Measurements from ENCODE around the gene KIAA1755. TPM values are rescaled to one million over a fixed set of nuclear protein-coding genes. Genes with fewer than 3 reads are reported as not detected.

The KIAA1755 gene
- polyA plus RNA-seq, 6 donors from 2014 or later = not detected

DNA sequence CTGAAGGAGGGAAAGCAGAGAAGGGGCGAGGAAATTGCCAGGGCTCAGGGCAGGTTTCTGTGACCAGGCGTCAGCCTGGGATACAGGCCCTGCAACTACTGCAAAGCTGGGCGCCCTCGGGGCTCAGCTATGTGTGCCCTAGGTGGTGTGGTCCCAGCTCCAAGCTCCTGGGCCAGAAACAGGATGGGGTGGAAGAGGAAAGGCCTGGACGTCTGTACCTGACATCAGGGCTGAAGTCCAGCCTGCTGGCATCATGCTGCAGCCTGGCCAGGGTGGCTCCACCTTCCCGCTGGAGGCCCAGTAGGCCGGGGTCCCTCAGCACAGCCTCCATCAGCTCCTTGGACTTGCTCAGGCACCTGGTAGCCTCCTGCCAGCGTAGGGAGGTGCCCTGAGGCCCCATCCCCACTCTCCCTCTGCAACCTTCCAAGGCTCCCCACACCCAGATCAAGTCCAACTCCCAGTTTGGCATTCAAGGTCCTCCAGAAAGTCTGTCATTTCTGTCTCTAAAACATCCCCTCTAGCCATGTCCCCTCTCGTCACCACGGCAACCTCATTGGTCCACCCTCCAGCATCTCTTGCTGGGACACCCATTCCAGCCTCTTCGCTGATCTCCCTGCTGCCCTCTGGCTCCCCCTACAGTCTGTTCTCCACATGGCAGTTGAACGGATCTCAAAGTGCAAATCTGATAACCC, 38.2 kb downstream of the KIAA1755 start:
- no peak overlapping the region for H3K27ac Mint-ChIP-seq
- H3K9me3 Mint-ChIP-seq = no peaks in the 10 kb centered on the region
- H3K27me3 Mint-ChIP-seq = peaks cover 16 to 28% (median 18%) of the 10 kb centered on the region in 3 donors
- H3K4me3 Mint-ChIP-seq = no peak overlapping the region
- peak; percentile 32 for DNase-seq
- H3K4me1 Mint-ChIP-seq = peaks cover 0 to 8% (median 4%) of the 10 kb centered on the region in 3 donors
- peak in 1 of 2 donors; percentile 37 for ATAC-seq (ENCODE audit: low read depth in 2 of 2)
- H3K36me3 Mint-ChIP-seq = no peaks in the 10 kb centered on the region

DNA sequence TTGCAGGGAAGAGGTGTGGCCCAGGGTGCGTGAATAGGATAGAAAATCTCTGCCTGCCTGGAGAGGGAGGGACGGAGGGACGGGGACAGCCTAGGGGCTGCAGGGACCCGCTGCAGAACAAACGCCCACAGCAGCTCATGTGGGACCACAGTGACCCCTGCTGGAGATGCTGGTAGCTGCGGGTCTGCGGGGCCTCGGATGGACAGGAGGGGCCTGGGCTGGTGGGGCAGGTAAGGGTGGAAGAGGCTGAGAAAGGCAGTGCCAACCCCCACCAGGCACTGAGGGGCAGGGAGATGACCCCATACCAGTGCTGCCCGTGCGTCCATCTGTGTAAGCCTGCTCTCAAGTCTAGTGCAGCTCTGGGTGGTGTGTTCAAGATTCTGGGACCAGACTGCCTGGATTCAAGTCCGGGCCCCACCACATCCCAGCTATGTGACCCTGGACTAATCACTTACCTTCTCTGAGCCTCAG, 39.4 kb downstream of the KIAA1755 start:
- Mint-ChIP-seq H3K27me3 (peaks cover 15 to 25% (median 18%) of the 10 kb centered on the region in 3 donors), H3K4me3 (peak overlapping the region in 1 of 8 donors; percentile 12), H3K4me1 (peaks cover 0 to 8% (median 4%) of the 10 kb centered on the region in 3 donors), H3K27ac (no peak overlapping the region), H3K36me3 (no peaks in the 10 kb centered on the region), H3K9me3 (no peaks in the 10 kb centered on the region)
- DNase-seq = peak; percentile 58
- ATAC-seq (ENCODE audit: low read depth in 2 of 2) = peak; percentile 67 to 72

DNA sequence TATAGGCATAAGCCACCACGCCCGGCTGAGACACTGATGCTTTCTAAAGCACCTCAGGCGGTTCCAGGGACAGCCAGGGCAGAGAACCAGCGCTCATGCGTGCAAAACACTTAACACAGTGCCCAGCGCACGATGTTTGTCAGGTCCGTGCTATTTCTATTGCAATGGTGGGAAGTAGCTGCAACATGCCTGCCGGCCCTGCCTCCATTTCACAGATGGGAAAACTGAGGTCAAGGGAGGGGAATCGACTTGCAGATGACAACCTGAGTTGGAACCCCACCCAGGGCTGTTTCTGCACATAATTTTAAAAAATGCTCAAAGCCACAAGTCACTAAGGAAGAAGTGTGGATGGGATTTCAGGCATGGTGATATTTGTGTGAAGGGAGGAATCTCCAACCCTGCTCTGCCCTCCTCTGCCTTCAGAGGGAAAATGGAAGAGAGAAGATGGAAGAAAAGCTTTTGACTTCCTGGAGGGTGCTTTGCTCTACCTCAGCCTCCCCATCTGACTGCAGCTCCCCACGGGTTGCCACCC, 39.9 kb downstream of the KIAA1755 start:
- no peak for ATAC-seq (ENCODE audit: low read depth in 2 of 2)
- Mint-ChIP-seq H3K27ac (no peak overlapping the region), H3K27me3 (peaks cover 15 to 21% (median 17%) of the 10 kb centered on the region in 3 donors), H3K9me3 (no peaks in the 10 kb centered on the region), H3K4me1 (peaks cover 0 to 8% (median 4%) of the 10 kb centered on the region in 3 donors), H3K4me3 (peak overlapping the region in 1 of 8 donors; percentile 12), H3K36me3 (no peaks in the 10 kb centered on the region)
- no peak for DNase-seq

DNA sequence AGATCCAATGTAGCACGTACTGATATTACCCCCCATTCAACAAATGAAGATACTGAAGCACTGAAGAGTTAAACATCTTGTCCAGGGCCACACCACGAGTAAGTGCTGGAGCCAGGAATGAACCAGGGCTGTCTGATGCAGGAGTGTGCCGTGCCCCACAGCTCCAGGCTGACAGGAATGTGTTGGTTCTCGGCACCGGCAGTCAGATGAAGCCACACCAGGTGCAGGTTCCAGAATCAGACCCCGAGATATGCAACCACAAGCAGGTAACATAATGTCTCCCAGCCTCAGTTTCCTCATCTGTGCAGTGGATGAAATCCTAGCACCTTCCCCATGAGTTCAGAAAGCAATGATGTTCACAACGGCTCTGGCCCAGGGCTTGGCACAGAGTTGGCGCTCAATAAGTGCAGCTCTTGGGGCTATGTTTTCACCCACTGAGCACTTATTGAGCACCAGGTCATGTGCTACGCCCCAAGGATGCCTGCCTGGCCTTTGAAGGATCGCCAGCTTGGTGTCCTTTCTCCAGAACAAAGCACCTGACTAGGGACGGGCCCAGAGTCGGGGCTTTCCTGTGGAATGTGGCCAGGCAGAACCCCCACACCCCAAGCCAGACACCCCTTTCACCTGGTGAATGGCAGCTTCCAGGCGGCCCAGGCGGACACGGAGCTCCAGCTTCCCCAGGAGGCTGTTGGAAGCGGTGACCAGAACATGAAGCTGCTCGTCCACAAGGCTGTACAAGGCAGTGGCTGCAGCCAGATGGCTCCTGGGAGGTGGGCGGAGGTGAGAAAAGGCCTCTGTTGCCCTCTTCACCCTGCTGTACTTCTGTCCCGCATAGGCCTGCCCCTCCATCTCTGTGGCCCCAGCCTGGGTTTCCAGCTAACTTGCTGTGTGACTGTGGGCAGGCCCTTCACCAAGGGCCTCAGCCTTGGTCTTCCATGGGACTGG, 41.3 kb downstream of the KIAA1755 start:
- no peak overlapping the region for H3K27ac Mint-ChIP-seq

DNA sequence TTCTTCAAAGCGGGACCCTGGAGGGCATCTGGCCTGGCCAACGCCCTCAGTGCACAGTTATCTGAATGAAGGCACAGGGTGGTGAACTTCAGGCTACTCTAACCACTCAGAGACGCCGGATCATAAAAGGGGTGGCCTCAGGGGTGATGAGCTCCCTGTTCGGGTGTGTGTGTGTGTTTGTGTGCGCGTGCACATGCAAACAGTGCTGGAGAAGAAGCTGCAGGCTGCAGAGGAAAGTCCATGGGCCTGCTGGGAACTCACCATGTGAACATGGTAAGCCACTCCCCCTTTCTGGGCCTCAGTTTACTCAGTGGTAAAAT, 42.0 kb downstream of the KIAA1755 start:
- no peak for DNase-seq
- ATAC-seq (ENCODE audit: low read depth in 2 of 2) = no peak
- Mint-ChIP-seq H3K9me3 (no peaks in the 10 kb centered on the region), H3K4me1 (peaks cover 4 to 8% (median 5%) of the 10 kb centered on the region in 3 donors), H3K36me3 (no peaks in the 10 kb centered on the region), H3K4me3 (no peak overlapping the region), H3K27ac (no peak overlapping the region), H3K27me3 (peaks cover 15 to 33% (median 24%) of the 10 kb centered on the region in 3 donors)

More for the DNA sequence above, 41.3 kb downstream of the KIAA1755 start:
- Mint-ChIP-seq H3K9me3 (no peaks in the 10 kb centered on the region), H3K27me3 (peaks cover 16 to 25% (median 23%) of the 10 kb centered on the region in 3 donors), H3K36me3 (no peaks in the 10 kb centered on the region), H3K4me3 (no peak overlapping the region), H3K4me1 (peaks cover 0 to 8% (median 4%) of the 10 kb centered on the region in 3 donors)
- no peak for ATAC-seq (ENCODE audit: low read depth in 2 of 2)
- DNase-seq = no peak

DNA sequence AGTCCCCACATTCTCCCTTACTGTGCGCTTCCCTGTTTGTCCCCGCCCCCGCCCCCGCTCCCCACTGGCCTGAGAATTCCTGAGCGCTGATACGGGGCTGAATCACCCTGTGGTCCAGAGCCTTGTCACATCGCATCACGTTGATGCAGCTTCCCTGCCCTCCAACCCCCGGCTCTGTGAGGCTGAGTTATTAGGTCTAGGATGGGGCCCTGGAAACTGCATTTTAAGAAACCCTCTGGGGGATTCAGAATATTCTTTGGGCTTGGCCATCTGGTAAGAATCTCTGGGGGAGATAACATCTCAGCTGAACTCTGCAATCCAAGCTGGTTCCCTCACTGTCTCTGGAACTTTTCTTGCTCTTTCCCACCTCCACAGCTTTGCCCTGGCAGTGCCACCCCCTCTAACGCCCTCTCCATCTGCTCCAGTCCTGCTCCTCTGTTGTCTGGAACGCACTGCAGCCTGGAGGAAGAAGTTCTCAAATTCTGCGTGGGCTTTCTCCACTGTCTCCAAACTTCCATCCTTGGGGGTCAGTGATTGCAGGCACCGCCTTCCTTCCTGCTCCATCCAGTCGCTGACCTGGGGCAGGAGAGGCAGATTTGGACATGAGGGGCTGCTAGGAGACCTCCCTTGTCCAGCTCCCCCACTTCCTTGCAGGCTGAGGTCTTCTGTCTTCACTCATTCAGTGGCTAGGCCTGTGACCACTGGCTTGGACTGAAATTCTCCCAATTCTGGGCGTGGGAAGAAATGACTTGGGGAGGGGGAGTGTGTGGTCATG, 42.6 kb downstream of the KIAA1755 start:
- ATAC-seq (ENCODE audit: low read depth in 2 of 2) = no peak
- H3K36me3 Mint-ChIP-seq = no peaks in the 10 kb centered on the region
- no peak for DNase-seq
- H3K4me1 Mint-ChIP-seq = peaks cover 4 to 8% (median 5%) of the 10 kb centered on the region in 3 donors
- no peaks in the 10 kb centered on the region for H3K9me3 Mint-ChIP-seq
- H3K27me3 Mint-ChIP-seq = peaks cover 15 to 34% (median 20%) of the 10 kb centered on the region in 3 donors
- H3K27ac Mint-ChIP-seq = peak overlapping the region in 1 of 6 donors; percentile 69
- no peak overlapping the region for H3K4me3 Mint-ChIP-seq

DNA sequence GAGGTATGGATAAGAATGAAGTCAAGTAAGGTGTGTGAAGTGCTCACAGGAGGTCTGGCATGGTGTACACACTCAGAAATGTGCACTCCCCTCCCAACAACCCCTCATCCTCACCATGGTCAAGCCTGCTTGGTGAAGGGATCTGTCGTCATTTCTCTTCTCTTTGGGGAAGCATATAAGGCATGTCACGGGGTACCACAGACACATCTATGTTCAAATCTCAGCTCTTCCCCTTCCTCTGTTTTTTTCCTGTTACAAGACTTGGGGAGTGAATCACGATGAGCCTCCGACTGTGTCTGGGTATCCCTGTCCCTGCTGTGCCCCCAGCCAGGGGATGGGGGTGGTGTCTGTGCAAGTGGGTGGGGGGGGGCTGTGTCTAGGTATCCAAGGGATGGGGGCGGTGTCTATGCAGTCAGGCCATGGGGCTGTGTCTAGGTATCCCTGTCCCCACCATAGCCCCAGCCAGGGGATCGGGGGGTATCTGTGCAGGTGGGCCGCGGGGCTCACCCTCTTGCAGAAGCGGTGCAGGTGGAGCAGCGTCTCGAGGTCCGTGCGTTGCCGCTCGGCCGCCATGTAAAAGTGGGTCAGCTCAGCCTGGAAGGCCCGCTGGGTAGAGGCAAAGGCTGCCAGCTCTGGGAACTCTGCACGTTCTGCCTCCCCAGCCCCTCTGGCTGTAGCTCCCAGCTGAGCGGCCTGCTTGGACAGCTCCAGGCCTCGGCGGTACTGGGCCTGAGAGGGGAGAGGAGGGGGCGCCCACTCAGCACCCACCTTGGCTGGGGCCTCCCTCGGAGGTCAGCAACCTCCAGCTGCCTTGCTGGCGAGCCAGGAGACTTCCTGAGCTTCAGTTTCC, 43.6 kb downstream of the KIAA1755 start:
- Mint-ChIP-seq H3K9me3 (no peaks in the 10 kb centered on the region), H3K27ac (no peak overlapping the region), H3K4me3 (no peak overlapping the region), H3K4me1 (peaks cover 4 to 5% (median 4%) of the 10 kb centered on the region in 3 donors), H3K36me3 (no peaks in the 10 kb centered on the region), H3K27me3 (peaks cover 11 to 29% (median 14%) of the 10 kb centered on the region in 3 donors)
- DNase-seq (no peak), ATAC-seq (ENCODE audit: low read depth in 2 of 2) (no peak)

DNA sequence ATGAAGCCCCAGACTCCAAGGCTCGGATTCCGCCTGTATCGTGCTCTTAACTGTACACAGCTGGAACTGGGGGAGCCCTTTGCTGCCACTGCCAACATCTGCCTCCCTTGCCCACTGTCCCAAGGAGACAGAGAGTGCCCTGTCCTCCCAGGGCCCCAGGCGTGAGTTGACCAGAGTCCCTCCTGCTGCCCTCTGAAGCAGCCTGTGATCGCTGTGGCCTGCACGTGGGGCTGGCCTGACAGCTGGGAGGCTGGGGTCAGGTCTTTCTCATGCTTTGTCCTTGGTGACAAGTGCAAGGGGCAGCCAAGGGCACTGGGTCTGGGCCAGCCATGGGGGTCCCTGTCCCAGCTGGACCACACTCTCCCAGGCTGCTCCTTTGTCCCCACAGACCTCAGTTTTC, 44.3 kb downstream of the KIAA1755 start:
- ATAC-seq (ENCODE audit: low read depth in 2 of 2) (no peak), DNase-seq (no peak)
- Mint-ChIP-seq H3K4me3 (no peak overlapping the region), H3K36me3 (no peaks in the 10 kb centered on the region), H3K27ac (no peak overlapping the region), H3K4me1 (peaks cover 3 to 5% (median 4%) of the 10 kb centered on the region in 3 donors), H3K27me3 (peaks cover 11 to 34% (median 20%) of the 10 kb centered on the region in 3 donors), H3K9me3 (no peaks in the 10 kb centered on the region)

DNA sequence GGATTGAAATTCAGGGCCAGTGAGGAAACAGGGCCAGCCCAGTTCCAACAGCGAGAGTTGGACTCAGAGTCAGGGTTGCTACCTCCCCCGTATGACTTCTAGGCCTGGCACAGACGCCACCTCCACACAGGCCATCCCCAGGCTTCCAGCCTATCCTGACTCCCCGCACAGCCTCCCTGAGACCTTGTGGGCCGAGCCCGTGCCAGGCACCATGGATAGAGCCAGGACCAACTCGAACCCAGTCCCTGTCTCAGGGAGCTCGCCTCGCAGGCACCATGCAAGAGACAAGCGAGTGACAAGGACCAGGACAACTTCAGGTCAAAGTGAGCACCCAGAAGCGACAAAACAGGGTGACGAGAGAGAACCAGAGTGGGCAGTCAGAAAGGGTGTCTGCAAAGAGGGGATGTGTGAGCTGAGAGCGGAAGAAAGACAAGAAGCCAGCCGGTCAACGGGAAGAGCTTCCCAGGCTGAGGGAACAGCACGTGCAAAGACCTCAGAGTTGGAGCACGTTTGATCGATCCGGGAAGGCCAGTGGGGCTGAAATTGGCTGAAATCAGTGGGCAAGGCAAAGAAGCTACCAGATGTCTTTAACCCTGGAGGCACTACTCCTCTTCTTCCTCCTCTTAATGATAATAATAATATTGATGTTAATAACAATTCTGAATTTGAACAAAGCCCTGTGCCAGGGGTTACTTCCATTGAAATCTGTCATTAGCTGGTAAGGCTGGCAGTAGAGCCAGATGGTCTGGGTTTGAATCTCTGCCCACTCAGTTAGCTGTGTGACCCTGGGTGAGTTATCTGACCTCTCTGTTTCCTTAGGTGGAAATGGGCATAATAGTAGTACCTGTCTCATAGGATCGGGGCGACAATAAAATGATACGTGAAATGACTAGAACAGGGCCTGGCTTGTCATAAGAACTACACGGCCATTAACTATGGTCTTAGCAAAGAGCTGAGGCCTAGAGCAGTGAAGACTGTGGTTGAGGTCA, 45.0 kb downstream of the KIAA1755 start:
- Mint-ChIP-seq H3K4me3 (peak overlapping the region in 1 of 8 donors; percentile 15), H3K27ac (no peak overlapping the region), H3K4me1 (peaks cover 0 to 5% (median 0%) of the 10 kb centered on the region in 3 donors), H3K9me3 (no peaks in the 10 kb centered on the region), H3K27me3 (peaks cover 11 to 32% (median 22%) of the 10 kb centered on the region in 3 donors), H3K36me3 (no peaks in the 10 kb centered on the region)
- DNase-seq (no peak), ATAC-seq (ENCODE audit: low read depth in 2 of 2) (no peak)

DNA sequence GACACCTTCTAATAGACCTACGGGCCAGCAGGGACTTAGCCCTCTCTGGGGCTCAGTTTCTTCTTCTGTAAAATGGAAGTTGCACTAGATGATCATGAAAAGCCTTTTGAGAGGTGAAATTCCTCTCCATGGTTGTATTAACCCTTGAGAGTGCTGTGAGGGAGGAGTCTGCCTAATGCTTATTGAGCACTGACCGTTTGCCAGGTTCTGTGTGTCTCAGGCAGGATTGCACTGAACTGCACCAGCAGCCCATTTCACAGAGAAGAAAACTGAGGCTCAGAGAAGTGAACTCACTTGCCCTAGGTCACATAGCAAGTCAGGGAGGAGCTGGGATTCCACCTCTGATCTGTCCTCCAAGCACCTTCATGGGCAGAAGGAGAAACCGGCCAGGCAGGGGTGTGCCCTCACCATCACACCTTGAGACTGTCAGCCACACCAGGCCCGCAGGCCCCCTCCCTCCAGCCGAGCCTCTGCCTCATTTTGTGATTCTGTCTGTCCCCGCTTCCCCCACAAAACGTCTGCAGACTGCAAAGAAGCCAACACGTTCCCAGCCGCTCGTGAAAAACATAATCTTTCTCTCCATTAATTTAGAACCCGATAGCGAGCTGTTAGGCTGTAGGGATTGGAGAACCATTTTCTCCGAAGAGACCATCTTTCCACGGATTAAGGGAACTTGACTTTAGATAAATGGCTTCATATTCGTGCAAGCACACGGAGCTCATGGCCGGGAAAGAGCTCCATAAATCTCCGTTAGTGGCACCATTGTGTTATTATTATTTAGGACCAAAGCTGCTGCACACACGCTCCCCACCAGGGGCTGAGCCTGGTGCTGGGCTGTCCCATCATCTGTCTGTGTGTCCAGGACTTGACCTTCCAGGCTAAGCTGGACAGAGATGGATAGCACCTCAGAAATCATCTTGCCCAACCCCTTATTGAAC, 46.0 kb downstream of the KIAA1755 start:
- H3K4me3 Mint-ChIP-seq = no peak overlapping the region
- H3K4me1 Mint-ChIP-seq = peaks cover 0 to 5% (median 0%) of the 10 kb centered on the region in 3 donors
- no peak for ATAC-seq (ENCODE audit: low read depth in 2 of 2)
- H3K36me3 Mint-ChIP-seq = no peaks in the 10 kb centered on the region
- H3K27me3 Mint-ChIP-seq = peaks cover 13 to 41% (median 22%) of the 10 kb centered on the region in 3 donors
- no peaks in the 10 kb centered on the region for H3K9me3 Mint-ChIP-seq
- H3K27ac Mint-ChIP-seq = no peak overlapping the region
- DNase-seq = no peak

Data from naive B cell (primary cell).